SK-N-SH treated with all-trans-retinoic acid at 6 μM for 48 hours (cell line): ENCODE results near the gene RAB35.

Experiments
- ATAC-seq: fragments of 200-7000 bp; cut with Tn5 transposase; 3 replicates; pipeline ENCODE4 v1.9.1; 2020; ENCODE audit warnings: mild to moderate bottlenecking, moderate library complexity
- BACH2 ChIP-seq: fragments of 250-450 bp; sonication (Bioruptor Pico); IDR thresholded peaks from 2 replicates; pipeline ENCODE4 v1.9.0; 2021; ENCODE audit warnings: mild to moderate bottlenecking, borderline replicate concordance
- ESRRG ChIP-seq: fragments of 250-450 bp; sonication (Bioruptor Pico); IDR thresholded peaks from 2 replicates; pipeline ENCODE4 v1.6.1; 2021; ENCODE audit warnings: mild to moderate bottlenecking
- ISL1 ChIP-seq: fragments of 250-450 bp; sonication (Bioruptor Pico); IDR thresholded peaks from 2 replicates; pipeline ENCODE4 v2.1.2; 2022; ENCODE audit warnings: mild to moderate bottlenecking, moderate library complexity
- OSR1 ChIP-seq: fragments of 250-450 bp; sonication (Bioruptor Pico); IDR thresholded peaks from 2 replicates; pipeline ENCODE4 v1.8.0; 2022; ENCODE audit warnings: moderate library complexity, mild to moderate bottlenecking, inconsistent platforms
- PPARA ChIP-seq: fragments of 250-450 bp; sonication (Bioruptor Pico); IDR thresholded peaks from 2 replicates; pipeline ENCODE4 v1.5.0; 2020; ENCODE audit warnings: mild to moderate bottlenecking, borderline replicate concordance
- SNAI2 ChIP-seq: fragments of 250-450 bp; sonication (Bioruptor Pico); IDR thresholded peaks from 2 replicates; pipeline ENCODE4 v1.5.0; 2020; ENCODE audit warnings: mild to moderate bottlenecking, moderate library complexity
- TCF4 ChIP-seq: fragments of 250-450 bp; sonication (Bioruptor Pico); IDR thresholded peaks from 2 replicates; pipeline ENCODE4 v1.8.0; 2021; ENCODE audit warnings: mild to moderate bottlenecking, moderate library complexity, borderline replicate concordance
- TOX ChIP-seq: fragments of 250-450 bp; sonication (Bioruptor Pico); IDR thresholded peaks from 2 replicates; pipeline ENCODE4 v1.8.0; 2021; ENCODE audit warnings: mild to moderate bottlenecking, moderate library complexity, borderline replicate concordance
- ZFP3 ChIP-seq: fragments of 250-450 bp; sonication (Bioruptor Pico); IDR thresholded peaks from 2 replicates; pipeline ENCODE4 v1.5.0; 2020; ENCODE audit warnings: mild to moderate bottlenecking, moderate library complexity
- ZFP30 ChIP-seq: fragments of 450-650 bp; formaldehyde crosslinking; IDR thresholded peaks from 2 replicates; pipeline ENCODE4 v1.5.0; 2022; ENCODE audit warnings: mild to moderate bottlenecking, moderate library complexity
- ZNF565 ChIP-seq: fragments of 450-650 bp; formaldehyde crosslinking; conservative IDR thresholded peaks from 2 replicates; pipeline ENCODE4 v1.5.0; 2020; ENCODE audit warnings: low read depth, mild to moderate bottlenecking, moderate library complexity
- TF ChIP-seq, protein P1 (sequence below): fragments of 250-450 bp; sonication (Bioruptor Pico); IDR thresholded peaks from 2 replicates; pipeline ENCODE4 v1.5.1; 2020; ENCODE audit warnings: low read depth, mild to moderate bottlenecking, moderate library complexity
- TF ChIP-seq, protein P2 (sequence below): fragments of 250-450 bp; sonication (Bioruptor Pico); IDR thresholded peaks from 2 replicates; pipeline ENCODE4 v1.8.0; 2021; ENCODE audit warnings: low read depth, mild to moderate bottlenecking, moderate library complexity, borderline replicate concordance
- TF ChIP-seq, protein P3 (sequence below): fragments of 250-450 bp; sonication (Bioruptor Pico); IDR thresholded peaks from 2 replicates; pipeline ENCODE4 v1.5.0; 2020; ENCODE audit warnings: mild to moderate bottlenecking, moderate library complexity
- TF ChIP-seq, protein P4 (sequence below): fragments of 250-450 bp; sonication (Bioruptor Pico); IDR thresholded peaks from 2 replicates; pipeline ENCODE4 v1.5.1; 2021; ENCODE audit warnings: mild to moderate bottlenecking, moderate library complexity

Gene RAB35

DNA sequence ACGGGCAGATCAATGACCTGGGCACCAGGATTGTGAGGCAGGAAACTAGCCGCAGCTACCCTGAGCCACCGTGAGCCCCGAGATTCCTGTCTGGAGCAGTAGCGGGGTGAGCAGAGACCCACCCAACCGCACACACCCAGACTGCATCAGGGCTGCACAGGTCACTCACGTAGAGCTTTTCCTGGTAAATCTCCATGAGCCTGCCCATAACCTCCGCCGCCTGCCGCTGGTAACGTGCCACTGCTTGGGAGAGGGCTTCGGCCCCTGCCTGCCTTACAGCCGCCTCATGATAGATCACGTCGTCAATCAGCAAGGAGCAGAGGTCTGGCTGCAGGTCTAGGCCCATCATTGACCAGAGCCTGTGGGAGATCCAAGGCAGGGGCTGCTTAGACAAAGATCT is 38.5 kb upstream of the RAB35 start:
- TF ChIP-seq, protein P1, sequence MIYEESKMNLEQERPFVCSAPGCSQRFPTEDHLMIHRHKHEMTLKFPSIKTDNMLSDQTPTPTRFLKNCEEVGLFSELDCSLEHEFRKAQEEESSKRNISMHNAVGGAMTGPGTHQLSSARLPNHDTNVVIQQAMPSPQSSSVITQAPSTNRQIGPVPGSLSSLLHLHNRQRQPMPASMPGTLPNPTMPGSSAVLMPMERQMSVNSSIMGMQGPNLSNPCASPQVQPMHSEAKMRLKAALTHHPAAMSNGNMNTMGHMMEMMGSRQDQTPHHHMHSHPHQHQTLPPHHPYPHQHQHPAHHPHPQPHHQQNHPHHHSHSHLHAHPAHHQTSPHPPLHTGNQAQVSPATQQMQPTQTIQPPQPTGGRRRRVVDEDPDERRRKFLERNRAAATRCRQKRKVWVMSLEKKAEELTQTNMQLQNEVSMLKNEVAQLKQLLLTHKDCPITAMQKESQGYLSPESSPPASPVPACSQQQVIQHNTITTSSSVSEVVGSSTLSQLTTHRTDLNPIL (CRISPR knock-in tag) = no peak
- TF ChIP-seq OSR1 (CRISPR knock-in tag) (no peak), ISL1 (CRISPR knock-in tag) (no peak), ESRRG (CRISPR knock-in tag) (no peak), BACH2 (CRISPR knock-in tag) (no peak)
- TF ChIP-seq, protein P2, sequence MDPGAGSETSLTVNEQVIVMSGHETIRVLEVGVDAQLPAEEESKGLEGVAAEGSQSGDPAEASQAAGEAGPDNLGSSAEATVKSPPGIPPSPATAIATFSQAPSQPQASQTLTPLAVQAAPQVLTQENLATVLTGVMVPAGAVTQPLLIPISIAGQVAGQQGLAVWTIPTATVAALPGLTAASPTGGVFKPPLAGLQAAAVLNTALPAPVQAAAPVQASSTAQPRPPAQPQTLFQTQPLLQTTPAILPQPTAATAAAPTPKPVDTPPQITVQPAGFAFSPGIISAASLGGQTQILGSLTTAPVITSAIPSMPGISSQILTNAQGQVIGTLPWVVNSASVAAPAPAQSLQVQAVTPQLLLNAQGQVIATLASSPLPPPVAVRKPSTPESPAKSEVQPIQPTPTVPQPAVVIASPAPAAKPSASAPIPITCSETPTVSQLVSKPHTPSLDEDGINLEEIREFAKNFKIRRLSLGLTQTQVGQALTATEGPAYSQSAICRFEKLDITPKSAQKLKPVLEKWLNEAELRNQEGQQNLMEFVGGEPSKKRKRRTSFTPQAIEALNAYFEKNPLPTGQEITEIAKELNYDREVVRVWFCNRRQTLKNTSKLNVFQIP (CRISPR knock-in tag) = no peak
- TF ChIP-seq, protein P3, sequence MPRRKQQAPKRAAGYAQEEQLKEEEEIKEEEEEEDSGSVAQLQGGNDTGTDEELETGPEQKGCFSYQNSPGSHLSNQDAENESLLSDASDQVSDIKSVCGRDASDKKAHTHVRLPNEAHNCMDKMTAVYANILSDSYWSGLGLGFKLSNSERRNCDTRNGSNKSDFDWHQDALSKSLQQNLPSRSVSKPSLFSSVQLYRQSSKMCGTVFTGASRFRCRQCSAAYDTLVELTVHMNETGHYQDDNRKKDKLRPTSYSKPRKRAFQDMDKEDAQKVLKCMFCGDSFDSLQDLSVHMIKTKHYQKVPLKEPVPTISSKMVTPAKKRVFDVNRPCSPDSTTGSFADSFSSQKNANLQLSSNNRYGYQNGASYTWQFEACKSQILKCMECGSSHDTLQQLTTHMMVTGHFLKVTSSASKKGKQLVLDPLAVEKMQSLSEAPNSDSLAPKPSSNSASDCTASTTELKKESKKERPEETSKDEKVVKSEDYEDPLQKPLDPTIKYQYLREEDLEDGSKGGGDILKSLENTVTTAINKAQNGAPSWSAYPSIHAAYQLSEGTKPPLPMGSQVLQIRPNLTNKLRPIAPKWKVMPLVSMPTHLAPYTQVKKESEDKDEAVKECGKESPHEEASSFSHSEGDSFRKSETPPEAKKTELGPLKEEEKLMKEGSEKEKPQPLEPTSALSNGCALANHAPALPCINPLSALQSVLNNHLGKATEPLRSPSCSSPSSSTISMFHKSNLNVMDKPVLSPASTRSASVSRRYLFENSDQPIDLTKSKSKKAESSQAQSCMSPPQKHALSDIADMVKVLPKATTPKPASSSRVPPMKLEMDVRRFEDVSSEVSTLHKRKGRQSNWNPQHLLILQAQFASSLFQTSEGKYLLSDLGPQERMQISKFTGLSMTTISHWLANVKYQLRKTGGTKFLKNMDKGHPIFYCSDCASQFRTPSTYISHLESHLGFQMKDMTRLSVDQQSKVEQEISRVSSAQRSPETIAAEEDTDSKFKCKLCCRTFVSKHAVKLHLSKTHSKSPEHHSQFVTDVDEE (CRISPR knock-in tag) = no peak
- TF ChIP-seq, all 23 proteins: peak for 0
- no peak for ATAC-seq

DNA sequence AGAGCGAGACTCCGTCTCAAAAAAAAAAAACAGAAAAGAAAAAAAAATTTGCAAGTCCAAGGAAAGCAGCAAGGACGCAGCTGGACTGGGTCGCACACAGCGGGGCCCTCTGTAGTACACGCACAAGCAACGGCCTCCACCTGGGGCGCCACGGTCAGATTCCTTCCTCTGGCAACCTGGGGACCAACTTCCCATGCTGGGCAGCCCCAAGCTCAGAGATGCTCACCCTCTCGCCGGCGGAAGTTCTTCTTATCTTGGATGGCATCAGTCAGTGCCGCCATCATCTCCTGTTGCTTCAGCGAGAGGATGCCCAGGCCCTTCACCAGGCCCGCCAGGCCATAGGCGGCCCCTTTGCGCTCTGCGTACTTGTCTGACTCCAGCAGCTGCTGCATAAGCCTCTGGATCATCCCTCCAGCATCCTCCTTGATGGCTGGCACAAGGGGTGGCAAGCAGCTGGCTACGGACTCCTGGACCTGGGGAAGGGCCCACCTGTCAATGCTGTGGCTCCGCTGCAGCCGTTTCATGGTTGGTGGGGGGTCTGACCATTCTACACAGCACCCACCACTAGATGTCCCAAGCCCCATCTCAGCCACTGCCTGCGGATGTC is 34.5 kb upstream of the RAB35 start:
- TF ChIP-seq TCF4 (CRISPR knock-in tag) (no peak), ZFP30 (CRISPR knock-in tag) (no peak), ZFP3 (no peak), ISL1 (CRISPR knock-in tag) (no peak), PPARA (CRISPR knock-in tag) (no peak), ZNF565 (CRISPR knock-in tag) (no peak), SNAI2 (no peak), TOX (CRISPR knock-in tag) (no peak)
- TF ChIP-seq, protein P1 (CRISPR knock-in tag) = no peak
- TF ChIP-seq, protein P4, sequence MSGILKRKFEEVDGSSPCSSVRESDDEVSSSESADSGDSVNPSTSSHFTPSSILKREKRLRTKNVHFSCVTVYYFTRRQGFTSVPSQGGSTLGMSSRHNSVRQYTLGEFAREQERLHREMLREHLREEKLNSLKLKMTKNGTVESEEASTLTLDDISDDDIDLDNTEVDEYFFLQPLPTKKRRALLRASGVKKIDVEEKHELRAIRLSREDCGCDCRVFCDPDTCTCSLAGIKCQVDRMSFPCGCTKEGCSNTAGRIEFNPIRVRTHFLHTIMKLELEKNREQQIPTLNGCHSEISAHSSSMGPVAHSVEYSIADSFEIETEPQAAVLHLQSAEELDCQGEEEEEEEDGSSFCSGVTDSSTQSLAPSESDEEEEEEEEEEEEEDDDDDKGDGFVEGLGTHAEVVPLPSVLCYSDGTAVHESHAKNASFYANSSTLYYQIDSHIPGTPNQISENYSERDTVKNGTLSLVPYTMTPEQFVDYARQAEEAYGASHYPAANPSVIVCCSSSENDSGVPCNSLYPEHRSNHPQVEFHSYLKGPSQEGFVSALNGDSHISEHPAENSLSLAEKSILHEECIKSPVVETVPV (CRISPR knock-in tag) = no peak
- TF ChIP-seq, protein P2 (CRISPR knock-in tag) = no peak
- TF ChIP-seq, protein P3 (CRISPR knock-in tag) = no peak
- no peak; the same call in 2 of the 3 replicates for ATAC-seq
